ENCODE measurements around the gene ZNF574.

DNA sequence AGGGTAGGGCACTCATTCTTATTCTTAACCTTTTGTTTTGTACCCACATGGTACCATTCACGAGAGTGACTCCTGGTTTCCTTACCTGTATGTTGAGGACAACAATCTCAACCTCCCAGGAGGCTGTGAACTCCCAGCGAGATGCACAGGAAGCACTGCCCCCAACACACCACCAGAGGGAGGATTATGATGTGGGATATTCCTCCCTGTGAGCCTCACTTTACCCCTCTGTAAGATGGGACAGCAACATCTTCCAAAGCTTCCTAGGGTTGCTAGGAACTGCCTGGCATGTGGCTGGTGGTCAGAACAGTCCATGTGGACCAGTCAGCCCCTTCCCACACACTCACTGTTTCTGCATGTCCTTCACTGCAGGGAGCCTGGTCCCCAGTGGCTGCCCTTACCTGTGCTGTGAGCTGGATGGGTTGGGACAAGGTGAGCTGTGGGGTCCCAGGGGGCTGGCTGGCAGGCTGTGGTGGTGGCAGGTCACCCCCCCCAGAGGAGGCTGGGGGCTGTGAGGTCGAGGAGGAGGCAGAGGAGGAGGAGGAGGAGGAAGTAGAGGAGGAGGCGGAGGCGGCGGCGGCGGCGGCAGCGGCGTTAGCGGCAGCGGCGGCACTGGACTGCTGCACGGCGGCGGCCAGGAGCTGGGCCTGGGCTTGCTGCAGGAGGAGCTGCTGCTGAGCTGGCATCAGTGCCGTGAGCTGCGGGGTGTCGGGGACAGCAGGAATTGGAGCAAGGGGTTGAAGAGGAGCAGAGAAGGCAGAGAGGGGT, 40.5 kb downstream of the ZNF574 start:
- TF ChIP-seq YY1 (IDR thresholded peaks at IDR 0.05; ENCODE audit: extremely low read depth, insufficient replicate concordance, low read depth, low read length), result no peak
- TF ChIP-seq, protein P1, sequence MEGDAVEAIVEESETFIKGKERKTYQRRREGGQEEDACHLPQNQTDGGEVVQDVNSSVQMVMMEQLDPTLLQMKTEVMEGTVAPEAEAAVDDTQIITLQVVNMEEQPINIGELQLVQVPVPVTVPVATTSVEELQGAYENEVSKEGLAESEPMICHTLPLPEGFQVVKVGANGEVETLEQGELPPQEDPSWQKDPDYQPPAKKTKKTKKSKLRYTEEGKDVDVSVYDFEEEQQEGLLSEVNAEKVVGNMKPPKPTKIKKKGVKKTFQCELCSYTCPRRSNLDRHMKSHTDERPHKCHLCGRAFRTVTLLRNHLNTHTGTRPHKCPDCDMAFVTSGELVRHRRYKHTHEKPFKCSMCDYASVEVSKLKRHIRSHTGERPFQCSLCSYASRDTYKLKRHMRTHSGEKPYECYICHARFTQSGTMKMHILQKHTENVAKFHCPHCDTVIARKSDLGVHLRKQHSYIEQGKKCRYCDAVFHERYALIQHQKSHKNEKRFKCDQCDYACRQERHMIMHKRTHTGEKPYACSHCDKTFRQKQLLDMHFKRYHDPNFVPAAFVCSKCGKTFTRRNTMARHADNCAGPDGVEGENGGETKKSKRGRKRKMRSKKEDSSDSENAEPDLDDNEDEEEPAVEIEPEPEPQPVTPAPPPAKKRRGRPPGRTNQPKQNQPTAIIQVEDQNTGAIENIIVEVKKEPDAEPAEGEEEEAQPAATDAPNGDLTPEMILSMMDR (IDR thresholded peaks at IDR 0.05 in 2 of 3, conservative IDR thresholded peaks at IDR 0.05 in 1 of 3; ENCODE audit: borderline replicate concordance in 1 of 3, insufficient read depth in 1 of 3, low read depth in 2 of 3, low read length in 2 of 3), result peak in 2 of 3 experiments; percentile 31 to 41; a peak in 4 of 6 replicates
- no peak for TF ChIP-seq FOSL1 (IDR thresholded peaks at IDR 0.05; ENCODE audit: low read depth)
- no peak for TF ChIP-seq POLR2A (IDR thresholded peaks at IDR 0.05; ENCODE audit: borderline replicate concordance, extremely low read depth, insufficient read depth, insufficient read length)
- TF ChIP-seq, protein P2, sequence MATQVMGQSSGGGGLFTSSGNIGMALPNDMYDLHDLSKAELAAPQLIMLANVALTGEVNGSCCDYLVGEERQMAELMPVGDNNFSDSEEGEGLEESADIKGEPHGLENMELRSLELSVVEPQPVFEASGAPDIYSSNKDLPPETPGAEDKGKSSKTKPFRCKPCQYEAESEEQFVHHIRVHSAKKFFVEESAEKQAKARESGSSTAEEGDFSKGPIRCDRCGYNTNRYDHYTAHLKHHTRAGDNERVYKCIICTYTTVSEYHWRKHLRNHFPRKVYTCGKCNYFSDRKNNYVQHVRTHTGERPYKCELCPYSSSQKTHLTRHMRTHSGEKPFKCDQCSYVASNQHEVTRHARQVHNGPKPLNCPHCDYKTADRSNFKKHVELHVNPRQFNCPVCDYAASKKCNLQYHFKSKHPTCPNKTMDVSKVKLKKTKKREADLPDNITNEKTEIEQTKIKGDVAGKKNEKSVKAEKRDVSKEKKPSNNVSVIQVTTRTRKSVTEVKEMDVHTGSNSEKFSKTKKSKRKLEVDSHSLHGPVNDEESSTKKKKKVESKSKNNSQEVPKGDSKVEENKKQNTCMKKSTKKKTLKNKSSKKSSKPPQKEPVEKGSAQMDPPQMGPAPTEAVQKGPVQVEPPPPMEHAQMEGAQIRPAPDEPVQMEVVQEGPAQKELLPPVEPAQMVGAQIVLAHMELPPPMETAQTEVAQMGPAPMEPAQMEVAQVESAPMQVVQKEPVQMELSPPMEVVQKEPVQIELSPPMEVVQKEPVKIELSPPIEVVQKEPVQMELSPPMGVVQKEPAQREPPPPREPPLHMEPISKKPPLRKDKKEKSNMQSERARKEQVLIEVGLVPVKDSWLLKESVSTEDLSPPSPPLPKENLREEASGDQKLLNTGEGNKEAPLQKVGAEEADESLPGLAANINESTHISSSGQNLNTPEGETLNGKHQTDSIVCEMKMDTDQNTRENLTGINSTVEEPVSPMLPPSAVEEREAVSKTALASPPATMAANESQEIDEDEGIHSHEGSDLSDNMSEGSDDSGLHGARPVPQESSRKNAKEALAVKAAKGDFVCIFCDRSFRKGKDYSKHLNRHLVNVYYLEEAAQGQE (IDR thresholded peaks at IDR 0.05; ENCODE audit: low read depth), result no peak
- no peak for TF ChIP-seq EZH2 (IDR thresholded peaks at IDR 0.05)
- no peak for TF ChIP-seq EZH2phosphoT487 (IDR thresholded peaks at IDR 0.05; ENCODE audit: borderline replicate concordance)
- no peak for TF ChIP-seq SRF (IDR thresholded peaks at IDR 0.05; ENCODE audit: low read depth)
- no peak for TF ChIP-seq ELF1 (IDR thresholded peaks at IDR 0.05; ENCODE audit: borderline replicate concordance, low read depth)

Measured in HCT116 (cell line).